Karpas-422 (cell line): ENCODE data around the gene EEF2K. TPM values are rescaled to one million over a fixed set of nuclear protein-coding genes. Genes with fewer than 3 reads are reported as not detected.
"Not testable (repeated sequence)": the region's sequence is repeated elsewhere in the genome, so short reads cannot be mapped to it uniquely, and the experiment has no call there.

Source experiments
- DNase-seq: peaks from one replicate; pipeline ENCODE4 v3.0.0-alpha.2; 2015
- H2AFZ ChIP-seq: fragments of 200-600 bp; sonication (generic); 2 replicates; pipeline ENCODE4 v1.6.1; 2014; ENCODE audit warnings: antibody characterized with exemption, low read length, mixed read lengths
- H3K27ac ChIP-seq: fragments of 200-600 bp; sonication (generic); 2 replicates; pipeline ENCODE4 v1.5.1; 2014; ENCODE audit warnings: mild to moderate bottlenecking, low read length, moderate library complexity
- H3K27me3 ChIP-seq: fragments of 200-600 bp; sonication (generic); 2 replicates; pipeline ENCODE4 v1.6.1; 2014; ENCODE audit warnings: low read length, mixed read lengths
- H3K36me3 ChIP-seq: fragments of 200-600 bp; sonication (generic); 2 replicates; pipeline ENCODE4 v1.6.1; 2014; ENCODE audit warnings: low read length, mixed read lengths; ENCODE audit not compliant: insufficient read depth
- H3K4me1 ChIP-seq: fragments of 200-600 bp; sonication (generic); 2 replicates; pipeline ENCODE4 v1.6.1; 2014; ENCODE audit warnings: mild to moderate bottlenecking, low read length, mixed read lengths
- H3K4me2 ChIP-seq: fragments of 200-600 bp; sonication (generic); 2 replicates; pipeline ENCODE4 v1.6.1; 2014; ENCODE audit warnings: low read length, low read depth, mild to moderate bottlenecking; ENCODE audit not compliant: poor library complexity, severe bottlenecking
- H3K4me3 ChIP-seq: fragments of 200-600 bp; sonication (generic); 2 replicates; pipeline ENCODE4 v1.5.1; 2014; ENCODE audit warnings: mild to moderate bottlenecking, antibody characterized with exemption, low read length, mixed read lengths
- H3K79me2 ChIP-seq: fragments of 200-600 bp; sonication (generic); 2 replicates; pipeline ENCODE4 v1.6.1; 2014; ENCODE audit warnings: mild to moderate bottlenecking, low read length, mixed read lengths
- H3K9ac ChIP-seq: fragments of 200-600 bp; sonication (generic); 2 replicates; pipeline ENCODE4 v1.6.0; 2014; ENCODE audit warnings: low read length
- H3K9me2 ChIP-seq: fragments of 200-600 bp; sonication (generic), shearing (Covaris generic); replicated peaks from 2 replicates; pipeline ENCODE4 v1.6.0; 2014; ENCODE audit warnings: mild to moderate bottlenecking, low read length, moderate library complexity; ENCODE audit not compliant: insufficient read depth
- H3K9me3 ChIP-seq: fragments of 300-700, 200-600 bp; sonication (generic); 2 replicates; pipeline ENCODE4 v1.6.1; 2014; ENCODE audit warnings: low read length, mixed read lengths
- H4K20me1 ChIP-seq: fragments of 200-600 bp; sonication (generic); 2 replicates; pipeline ENCODE4 v1.6.1; 2014; ENCODE audit warnings: mild to moderate bottlenecking, antibody characterized with exemption, low read length, low read depth; ENCODE audit not compliant: insufficient read depth
- total RNA-seq: library from RNA; depleted of rRNA; stranded (reverse); fragments of >200 nt; shearing (Covaris generic); gene quantifications from 2 replicates; pipeline ENCODE4 v1.2.3, GENCODE V29; 2014; ENCODE audit warnings: low replicate concordance

Gene EEF2K
- total RNA-seq, 1 experiment from 2014 or later: 16.0 TPM

GRCh38 chr16:22192261-22193062 lies 13.6 kb upstream of the EEF2K start:
- Histone ChIP-seq H4K20me1 (no peaks in the 10 kb centered on the region), H3K4me1 (peaks cover 39% of the 10 kb centered on the region), H3K36me3 (no peaks in the 10 kb centered on the region), H3K4me3 (peak overlapping the region; percentile 65), H3K9me3 (no peaks in the 10 kb centered on the region), H3K9ac (peak overlapping the region; percentile 70), H3K27ac (peak overlapping the region; percentile 70; the same call in 1 of the 2 replicates), H3K4me2 (peak overlapping the region; percentile 93), H3K9me2 (no peaks in the 10 kb centered on the region), H3K27me3 (no peaks in the 10 kb centered on the region), H2AFZ (peak overlapping the region; percentile 83), H3K79me2 (no peaks in the 10 kb centered on the region)
- DNase-seq: no peak

GRCh38 chr16:22193063-22193411 lies 13.0 kb upstream of the EEF2K start:
- Histone ChIP-seq H3K9ac (no peak overlapping the region), H3K9me3 (no peaks in the 10 kb centered on the region), H3K4me3 (no peak overlapping the region), H3K9me2 (no peaks in the 10 kb centered on the region), H3K27ac (no peak overlapping the region), H2AFZ (no peak overlapping the region), H3K27me3 (no peaks in the 10 kb centered on the region), H3K36me3 (no peaks in the 10 kb centered on the region), H3K4me1 (peaks cover 39% of the 10 kb centered on the region), H3K79me2 (no peaks in the 10 kb centered on the region), H4K20me1 (no peaks in the 10 kb centered on the region), H3K4me2 (no peak overlapping the region)
- DNase-seq: no peak

- Histone ChIP-seq H4K20me1 (no peaks in the 10 kb centered on the region), H2AFZ (no peak overlapping the region), H3K9me3 (no peaks in the 10 kb centered on the region), H3K9me2 (no peaks in the 10 kb centered on the region), H3K27me3 (no peaks in the 10 kb centered on the region), H3K27ac (no peak overlapping the region), H3K4me3 (peak overlapping the region; percentile 82; the same call in 1 of the 2 replicates), H3K36me3 (no peaks in the 10 kb centered on the region), H3K79me2 (no peaks in the 10 kb centered on the region), H3K9ac (peak overlapping the region; percentile 34), H3K4me2 (peak overlapping the region; percentile 96), H3K4me1 (peaks cover 41% of the 10 kb centered on the region)
- DNase-seq: no peak
Observed at GRCh38 chr16:22194707-22195444, 11.2 kb upstream of the EEF2K start.

GRCh38 chr16:22195445-22195694 lies 10.7 kb upstream of the EEF2K start:
- no peaks in the 10 kb centered on the region for H3K9me3 ChIP-seq
- no peaks in the 10 kb centered on the region for H3K79me2 ChIP-seq
- H3K27ac ChIP-seq: no peak overlapping the region
- H4K20me1 ChIP-seq: no peaks in the 10 kb centered on the region
- H3K4me2 ChIP-seq: peak overlapping the region; percentile 96
- H3K4me3 ChIP-seq: peak overlapping the region; percentile 82; the same call in 1 of the 2 replicates
- no peak for DNase-seq
- no peaks in the 10 kb centered on the region for H3K9me2 ChIP-seq
- H3K27me3 ChIP-seq: no peaks in the 10 kb centered on the region
- H3K36me3 ChIP-seq: no peaks in the 10 kb centered on the region
- H2AFZ ChIP-seq: no peak overlapping the region
- H3K9ac ChIP-seq: peak overlapping the region; percentile 34
- peaks cover 42% of the 10 kb centered on the region for H3K4me1 ChIP-seq

GRCh38 chr16:22195695-22196558 lies 10.2 kb upstream of the EEF2K start:
- Histone ChIP-seq H3K9ac (peak overlapping the region; percentile 72), H3K4me1 (peaks cover 42% of the 10 kb centered on the region)
- DNase-seq: peak; percentile 95

GRCh38 chr16:22196559-22197168 lies 9.4 kb upstream of the EEF2K start:
- H3K9ac ChIP-seq: peak overlapping the region; percentile 72
- not testable (repeated sequence) for H2AFZ ChIP-seq, DNase-seq, H3K79me2 ChIP-seq, H3K9me2 ChIP-seq, H3K27me3 ChIP-seq, H4K20me1 ChIP-seq, H3K36me3 ChIP-seq, H3K27ac ChIP-seq, H3K9me3 ChIP-seq
- H3K4me1 ChIP-seq: peaks cover 40% of the 10 kb centered on the region
- peak overlapping the region; percentile 82 for H3K4me3 ChIP-seq
- peak overlapping the region; percentile 96 for H3K4me2 ChIP-seq

More at GRCh38 chr16:22195695-22196558, 10.2 kb upstream of the EEF2K start:
- Histone ChIP-seq H3K4me3 (peak overlapping the region; percentile 82), H3K9me3 (no peaks in the 10 kb centered on the region), H3K79me2 (no peaks in the 10 kb centered on the region), H3K4me2 (peak overlapping the region; percentile 96), H2AFZ (peak overlapping the region; percentile 98), H3K27me3 (no peaks in the 10 kb centered on the region), H3K9me2 (no peaks in the 10 kb centered on the region), H3K36me3 (no peaks in the 10 kb centered on the region), H4K20me1 (no peaks in the 10 kb centered on the region), H3K27ac (no peak overlapping the region)

- no peaks in the 10 kb centered on the region for H3K36me3 ChIP-seq
- H2AFZ ChIP-seq: no peak overlapping the region
- peak overlapping the region; percentile 12 for H3K27ac ChIP-seq
- H3K4me2 ChIP-seq: peak overlapping the region; percentile 65
- peak overlapping the region; percentile 13 for H3K9ac ChIP-seq
- no peaks in the 10 kb centered on the region for H3K27me3 ChIP-seq
- H3K9me3 ChIP-seq: no peaks in the 10 kb centered on the region
- no peaks in the 10 kb centered on the region for H3K79me2 ChIP-seq
- H3K4me1 ChIP-seq: peaks cover 29% of the 10 kb centered on the region
- DNase-seq: peak; percentile 69
- H3K9me2 ChIP-seq: no peaks in the 10 kb centered on the region
- no peaks in the 10 kb centered on the region for H4K20me1 ChIP-seq
- peak overlapping the region; percentile 3; the same call in 1 of the 2 replicates for H3K4me3 ChIP-seq
Observed at GRCh38 chr16:22198547-22199293, 7.4 kb upstream of the EEF2K start.
